ENCODE data around the gene CEP85. TPM values are rescaled to one million over a fixed set of nuclear protein-coding genes. Genes with fewer than 3 reads are reported as not detected.

Gene CEP85
- total and polyA plus RNA-seq, 8 donors, result 2.7 to 6.6 (median 3.7) TPM

DNA sequence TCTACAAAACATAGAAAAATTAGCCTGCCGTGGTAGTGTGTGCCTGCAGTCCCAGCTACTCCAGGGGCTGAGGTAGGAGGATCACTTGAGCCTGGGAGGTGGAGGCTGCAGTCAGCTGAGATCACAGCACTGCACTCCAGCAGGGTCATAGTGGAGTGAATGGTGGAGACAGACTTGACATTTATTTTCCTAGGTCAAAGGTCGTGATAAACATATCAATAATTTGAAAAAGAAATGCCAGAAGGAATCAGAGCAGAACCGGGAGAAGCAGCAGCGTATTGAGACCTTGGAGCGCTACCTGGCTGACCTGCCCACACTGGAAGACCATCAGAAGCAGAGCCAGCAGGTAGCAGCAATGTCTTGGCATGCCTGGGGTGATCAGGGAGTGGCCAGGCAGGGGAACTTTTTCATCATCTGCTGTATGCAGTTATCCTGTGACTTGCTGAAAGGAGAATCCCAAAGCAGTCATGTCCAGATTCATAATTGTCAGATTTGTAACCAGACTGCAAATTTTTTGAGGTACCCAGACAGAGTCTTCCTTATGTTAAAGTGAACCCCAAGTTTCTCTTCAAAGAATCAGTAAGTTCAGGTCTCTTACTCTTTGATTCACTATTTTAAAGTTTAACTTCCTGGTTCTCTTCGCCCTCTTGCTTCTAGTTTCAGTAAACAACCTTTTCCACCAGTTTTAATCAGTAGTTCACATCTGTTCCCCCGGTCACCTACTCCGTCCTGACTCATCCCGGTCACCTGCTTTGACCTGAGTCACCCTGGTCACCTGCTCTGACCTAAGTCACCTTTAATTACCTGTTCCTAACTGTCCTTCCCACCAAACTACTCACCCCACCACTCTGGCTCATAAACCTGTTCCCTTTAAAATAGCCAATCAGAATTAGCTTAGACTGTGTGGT is 34.5 kb downstream of the CEP85 start:
- DNase-seq (no peak), ATAC-seq (no peak), FAIRE-seq (no peak)
- H3K36me3 ChIP-seq, result no peaks in the 10 kb centered on the region
- no peak overlapping the region for H3K4me3 ChIP-seq
- TF ChIP-seq, protein P1, sequence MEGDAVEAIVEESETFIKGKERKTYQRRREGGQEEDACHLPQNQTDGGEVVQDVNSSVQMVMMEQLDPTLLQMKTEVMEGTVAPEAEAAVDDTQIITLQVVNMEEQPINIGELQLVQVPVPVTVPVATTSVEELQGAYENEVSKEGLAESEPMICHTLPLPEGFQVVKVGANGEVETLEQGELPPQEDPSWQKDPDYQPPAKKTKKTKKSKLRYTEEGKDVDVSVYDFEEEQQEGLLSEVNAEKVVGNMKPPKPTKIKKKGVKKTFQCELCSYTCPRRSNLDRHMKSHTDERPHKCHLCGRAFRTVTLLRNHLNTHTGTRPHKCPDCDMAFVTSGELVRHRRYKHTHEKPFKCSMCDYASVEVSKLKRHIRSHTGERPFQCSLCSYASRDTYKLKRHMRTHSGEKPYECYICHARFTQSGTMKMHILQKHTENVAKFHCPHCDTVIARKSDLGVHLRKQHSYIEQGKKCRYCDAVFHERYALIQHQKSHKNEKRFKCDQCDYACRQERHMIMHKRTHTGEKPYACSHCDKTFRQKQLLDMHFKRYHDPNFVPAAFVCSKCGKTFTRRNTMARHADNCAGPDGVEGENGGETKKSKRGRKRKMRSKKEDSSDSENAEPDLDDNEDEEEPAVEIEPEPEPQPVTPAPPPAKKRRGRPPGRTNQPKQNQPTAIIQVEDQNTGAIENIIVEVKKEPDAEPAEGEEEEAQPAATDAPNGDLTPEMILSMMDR (IDR thresholded peaks at IDR 0.05), result no peak
- no peaks in the 10 kb centered on the region for H3K9me3 ChIP-seq
- H3K4me1 ChIP-seq, result no peaks in the 10 kb centered on the region
- no peaks in the 10 kb centered on the region for H3K27me3 ChIP-seq
- 90 to 93% methylated on average over 9 of the region's 9 CpGs for WGBS, 2 donors
- no peak overlapping the region for H3K27ac ChIP-seq
- intact Hi-C loops (cut with DNase I), result no loop called here

GRCh38 chr1:26269198-26269550 is 35.2 kb downstream of the CEP85 start:
- TF ChIP-seq, protein P1 (IDR thresholded peaks at IDR 0.05), result no peak
- Histone ChIP-seq H3K4me3 (no peak overlapping the region), H3K9me3 (no peaks in the 10 kb centered on the region), H3K36me3 (no peaks in the 10 kb centered on the region), H3K27me3 (no peaks in the 10 kb centered on the region), H3K4me1 (no peaks in the 10 kb centered on the region), H3K27ac (no peak overlapping the region)
- no peak for ATAC-seq
- FAIRE-seq, result no peak
- intact Hi-C loops (cut with DNase I), result no loop called here
- no peak for DNase-seq
- 97 to 98% methylated on average over 4 of the region's 4 CpGs for WGBS, 2 donors

GRCh38 chr1:26274801-26275425 is 40.9 kb downstream of the CEP85 start:
- ATAC-seq, result no peak
- no peaks in the 10 kb centered on the region for H3K27me3 ChIP-seq
- no peaks in the 10 kb centered on the region for H3K36me3 ChIP-seq
- no peak overlapping the region for H3K4me3 ChIP-seq
- 83 to 87% methylated on average over 11 of the region's 11 CpGs for WGBS, 2 donors
- peak overlapping the region in 2 of 4 donors; percentile 85 to 93 for H3K27ac ChIP-seq
- TF ChIP-seq, protein P1 (IDR thresholded peaks at IDR 0.05), result no peak
- intact Hi-C loops (cut with DNase I), result loop anchor here in 1 of 3 donors (5.0 kb wide), 1 partner anchor 42 kb away; the partner anchor contains the start of gene CD52
- no peaks in the 10 kb centered on the region for H3K9me3 ChIP-seq
- FAIRE-seq, result no peak
- DNase-seq, result no peak
- H3K4me1 ChIP-seq, result peaks cover 33 to 45% (median 36%) of the 10 kb centered on the region in 3 donors

GRCh38 chr1:26275580-26276431 is 41.8 kb downstream of the CEP85 start:
- Histone ChIP-seq H3K27me3 (no peaks in the 10 kb centered on the region), H3K36me3 (no peaks in the 10 kb centered on the region), H3K4me1 (peaks cover 33 to 46% (median 36%) of the 10 kb centered on the region in 3 donors), H3K4me3 (no peak overlapping the region), H3K27ac (peak overlapping the region; percentile 63 to 93 (median 89)), H3K9me3 (no peaks in the 10 kb centered on the region)
- TF ChIP-seq, protein P1 (IDR thresholded peaks at IDR 0.05), result peak in 3 of 4 donors; percentile 61 to 71 (median 70)
- FAIRE-seq (peak; percentile 51), ATAC-seq (peak; percentile 47 to 78 (median 67)), DNase-seq (peak in 5 of 6 donors; percentile 77 to 87 (median 84))
- intact Hi-C loops (cut with DNase I), result loop anchor here in 1 of 3 donors (5.0 kb wide), 1 partner anchor 41 kb away; the partner anchor contains the start of gene CD52
- WGBS, 2 donors, result 36% methylated on average over 3 of the region's 3 CpGs
